ENCODE data around the gene WFIKKN2.
"Not testable (repeated sequence)": the region's sequence is repeated elsewhere in the genome, so short reads cannot be mapped to it uniquely, and the experiment has no call there.

WFIKKN2 gene

GRCh38 chr17:50868602-50869001 is 33.2 kb downstream of the WFIKKN2 start:
- peaks cover 1% of the 10 kb centered on the region for H3K36me3 ChIP-seq (replicated peaks)
- in situ Hi-C loops (cut with MboI; ENCODE audit: low sequenced_read_pairs), result loop anchor here (5.0 to 10.0 kb wide), 2 partner anchors 89 to 286 kb away; partner anchors contain the start of gene NME1
- peaks cover 12% of the 10 kb centered on the region for H3K4me1 ChIP-seq
- H3K27me3 ChIP-seq (ENCODE audit: low read depth), result peaks cover 2% of the 10 kb centered on the region; the same call in 1 of the 2 replicates
- H3K9me3 ChIP-seq, result no peaks in the 10 kb centered on the region
- H3K4me3 ChIP-seq, result no peak overlapping the region
- DNase-seq (ENCODE audit: low spot score in 2 of 2), result no peak

- no peak for DNase-seq (ENCODE audit: low spot score in 2 of 2)
- H3K4me1 ChIP-seq, result peaks cover 6% of the 10 kb centered on the region
- H3K9me3 ChIP-seq, result no peaks in the 10 kb centered on the region
- in situ Hi-C loops (cut with MboI; ENCODE audit: low sequenced_read_pairs), result no loop called here
- no peaks in the 10 kb centered on the region for H3K36me3 ChIP-seq (replicated peaks)
- peaks cover 2% of the 10 kb centered on the region for H3K27me3 ChIP-seq (ENCODE audit: low read depth)
- no peak overlapping the region for H3K4me3 ChIP-seq
These were observed 36.0 kb downstream of the WFIKKN2 start for GRCh38 chr17:50871364-50871763.

- DNase-seq (ENCODE audit: low spot score in 2 of 2), result no peak
- Histone ChIP-seq H3K27me3 (ENCODE audit: low read depth) (peaks cover 2% of the 10 kb centered on the region), H3K4me1 (peaks cover 6% of the 10 kb centered on the region), H3K36me3 (replicated peaks) (no peaks in the 10 kb centered on the region), H3K4me3 (no peak overlapping the region), H3K9me3 (no peaks in the 10 kb centered on the region)
- in situ Hi-C loops (cut with MboI; ENCODE audit: low sequenced_read_pairs), result no loop called here
These were observed 36.5 kb downstream of the WFIKKN2 start for GRCh38 chr17:50871898-50872297.

GRCh38 chr17:50872710-50873424 is 37.5 kb downstream of the WFIKKN2 start:
- peaks cover 6% of the 10 kb centered on the region for H3K4me1 ChIP-seq
- peaks cover 2% of the 10 kb centered on the region for H3K27me3 ChIP-seq (ENCODE audit: low read depth)
- DNase-seq (ENCODE audit: low spot score in 2 of 2), result no peak
- no peaks in the 10 kb centered on the region for H3K36me3 ChIP-seq (replicated peaks)
- in situ Hi-C loops (cut with MboI; ENCODE audit: low sequenced_read_pairs), result no loop called here
- no peak overlapping the region for H3K4me3 ChIP-seq
- no peaks in the 10 kb centered on the region for H3K9me3 ChIP-seq

GRCh38 chr17:50875074-50875473 is 39.7 kb downstream of the WFIKKN2 start:
- Histone ChIP-seq H3K4me3 (no peak overlapping the region), H3K4me1 (no peaks in the 10 kb centered on the region), H3K9me3 (0 out of 2 replicates have a peak, but pooled peaks cover 2% of the 10 kb centered on the region), H3K36me3 (replicated peaks) (no peaks in the 10 kb centered on the region), H3K27me3 (ENCODE audit: low read depth) (peaks cover 4% of the 10 kb centered on the region)
- in situ Hi-C loops (cut with MboI; ENCODE audit: low sequenced_read_pairs), result no loop called here
- no peak for DNase-seq (ENCODE audit: low spot score in 2 of 2)

- H3K36me3 ChIP-seq (replicated peaks); H3K27me3 ChIP-seq (ENCODE audit: low read depth); H3K4me1 ChIP-seq; in situ Hi-C loops (cut with MboI; ENCODE audit: low sequenced_read_pairs); H3K4me3 ChIP-seq; H3K9me3 ChIP-seq; DNase-seq (ENCODE audit: low spot score in 2 of 2): not testable (repeated sequence)
These were observed 41.7 kb downstream of the WFIKKN2 start for GRCh38 chr17:50877042-50877441.

- no peaks in the 10 kb centered on the region for H3K36me3 ChIP-seq (replicated peaks)
- in situ Hi-C loops (cut with MboI; ENCODE audit: low sequenced_read_pairs), result no loop called here
These were observed 42.5 kb downstream of the WFIKKN2 start for GRCh38 chr17:50877838-50878237.

GRCh38 chr17:50879086-50879485 is 43.7 kb downstream of the WFIKKN2 start:
- H3K4me1 ChIP-seq, result no peaks in the 10 kb centered on the region
- no peak for DNase-seq (ENCODE audit: low spot score in 2 of 2)
- no peak overlapping the region for H3K4me3 ChIP-seq
- peaks cover 2% of the 10 kb centered on the region; the same call in 1 of the 2 replicates for H3K27me3 ChIP-seq (ENCODE audit: low read depth)
- no peaks in the 10 kb centered on the region for H3K36me3 ChIP-seq (replicated peaks)
- H3K9me3 ChIP-seq, result 0 out of 2 replicates have a peak, but pooled peaks cover 3% of the 10 kb centered on the region
- in situ Hi-C loops (cut with MboI; ENCODE audit: low sequenced_read_pairs), result no loop called here

More at GRCh38 chr17:50877838-50878237, 42.5 kb downstream of the WFIKKN2 start:
- DNase-seq (ENCODE audit: low spot score in 2 of 2), result no peak
- H3K4me3 ChIP-seq, result no peak overlapping the region
- no peaks in the 10 kb centered on the region for H3K4me1 ChIP-seq
- H3K27me3 ChIP-seq (ENCODE audit: low read depth), result peaks cover 4% of the 10 kb centered on the region
- H3K9me3 ChIP-seq, result 0 out of 2 replicates have a peak, but pooled peaks cover 3% of the 10 kb centered on the region

- Histone ChIP-seq H3K27me3 (ENCODE audit: low read depth) (0 out of 2 replicates have a peak, but pooled peaks cover 2% of the 10 kb centered on the region), H3K9me3 (0 out of 2 replicates have a peak, but pooled peaks cover 3% of the 10 kb centered on the region), H3K4me3 (no peak overlapping the region), H3K36me3 (replicated peaks) (no peaks in the 10 kb centered on the region), H3K4me1 (no peaks in the 10 kb centered on the region)
- no peak for DNase-seq (ENCODE audit: low spot score in 2 of 2)
- in situ Hi-C loops (cut with MboI; ENCODE audit: low sequenced_read_pairs), result no loop called here
These were observed 45.8 kb downstream of the WFIKKN2 start for GRCh38 chr17:50881182-50881581.

GRCh38 chr17:50882851-50883250 is 47.5 kb downstream of the WFIKKN2 start:
- Histone ChIP-seq H3K4me3 (no peak overlapping the region), H3K4me1 (no peaks in the 10 kb centered on the region), H3K27me3 (ENCODE audit: low read depth) (0 out of 2 replicates have a peak, but pooled peaks cover 2% of the 10 kb centered on the region), H3K9me3 (0 out of 2 replicates have a peak, but pooled peaks cover 3% of the 10 kb centered on the region), H3K36me3 (replicated peaks) (no peaks in the 10 kb centered on the region)
- DNase-seq (ENCODE audit: low spot score in 2 of 2), result no peak
- in situ Hi-C loops (cut with MboI; ENCODE audit: low sequenced_read_pairs), result no loop called here

GRCh38 chr17:50883850-50884438 is 48.6 kb downstream of the WFIKKN2 start:
- Histone ChIP-seq H3K9me3 (0 out of 2 replicates have a peak, but pooled peaks cover 3% of the 10 kb centered on the region), H3K4me3 (no peak overlapping the region), H3K4me1 (no peaks in the 10 kb centered on the region), H3K27me3 (ENCODE audit: low read depth) (0 out of 2 replicates have a peak, but pooled peaks cover 2% of the 10 kb centered on the region), H3K36me3 (replicated peaks) (no peaks in the 10 kb centered on the region)
- in situ Hi-C loops (cut with MboI; ENCODE audit: low sequenced_read_pairs), result no loop called here
- DNase-seq (ENCODE audit: low spot score in 2 of 2), result no peak

- Histone ChIP-seq H3K9me3 (0 out of 2 replicates have a peak, but pooled peaks cover 3% of the 10 kb centered on the region), H3K4me1 (no peaks in the 10 kb centered on the region; the same call in 1 of the 2 replicates), H3K36me3 (replicated peaks) (no peaks in the 10 kb centered on the region), H3K27me3 (ENCODE audit: low read depth) (no peaks in the 10 kb centered on the region), H3K4me3 (no peak overlapping the region)
- no peak for DNase-seq (ENCODE audit: low spot score in 2 of 2)
- in situ Hi-C loops (cut with MboI; ENCODE audit: low sequenced_read_pairs), result no loop called here
These were observed 49.3 kb downstream of the WFIKKN2 start for GRCh38 chr17:50884439-50885311.

- no peaks in the 10 kb centered on the region for H3K9me3 ChIP-seq
- no peaks in the 10 kb centered on the region for H3K27me3 ChIP-seq (ENCODE audit: low read depth)
- no peaks in the 10 kb centered on the region; the same call in 1 of the 2 replicates for H3K4me1 ChIP-seq
- DNase-seq (ENCODE audit: low spot score in 2 of 2), result no peak
- no peaks in the 10 kb centered on the region for H3K36me3 ChIP-seq (replicated peaks)
- in situ Hi-C loops (cut with MboI; ENCODE audit: low sequenced_read_pairs), result no loop called here
- no peak overlapping the region for H3K4me3 ChIP-seq
These were observed 52.4 kb downstream of the WFIKKN2 start for GRCh38 chr17:50887705-50888245.
